Activated T-cell treated with anti-CD3 and anti-CD28 coated beads, Interleukin-2, amount 50 U/mL, for 24 hours (primary cell): ENCODE data around the gene ZNF594.
"Not testable (repeated sequence)": the region's sequence is repeated elsewhere in the genome, so short reads cannot be mapped to it uniquely, and the experiment has no call there.

ENCODE experiments used
- DNase-seq: peaks from one replicate; pipeline ENCODE4 v3.0.0-alpha.2; 2020
- H3K27ac Mint-ChIP-seq: 2 replicates; pipeline ENCODE4 v1.8.0; 2020; ENCODE audit warnings: mild to moderate bottlenecking, mixed read lengths
- H3K27me3 Mint-ChIP-seq: 2 replicates; pipeline ENCODE4 v1.8.0; 2020; ENCODE audit warnings: mixed read lengths
- H3K36me3 Mint-ChIP-seq: 2 replicates; pipeline ENCODE4 v1.8.0; 2020; ENCODE audit warnings: low read depth, mixed read lengths
- H3K4me1 Mint-ChIP-seq: 2 replicates; pipeline ENCODE4 v1.8.0; 2020; ENCODE audit warnings: low read depth, mixed read lengths
- H3K4me3 Mint-ChIP-seq: 2 replicates; pipeline ENCODE4 v1.8.0; 2020; ENCODE audit warnings: mild to moderate bottlenecking, moderate library complexity, mixed read lengths
- H3K9me3 Mint-ChIP-seq: 2 replicates; pipeline ENCODE4 v1.8.0; 2020; ENCODE audit warnings: mixed read lengths

Gene ZNF594

GRCh38 chr17:5191541-5192417 lies at the start of gene ZNF594:
Gene ZNF594 (minus strand): TSS chr17:5191868. CDS start chr17:5184256, 7,612 bp downstream.
- Mint-ChIP-seq H3K4me3 (peak within 1 kb of the TSS; percentile 96), H3K27me3 (no peaks in the 10 kb centered on the region), H3K27ac (peak within 1 kb of the TSS; percentile 94), H3K36me3 (peaks cover 52% of the 10 kb centered on the region), H3K4me1 (peaks cover 30% of the 10 kb centered on the region), H3K9me3 (peaks cover 30% of the 10 kb centered on the region)
- peak; percentile 98 for DNase-seq

GRCh38 chr17:5239769-5240168 lies 48.1 kb upstream of the ZNF594 start:
- H3K9me3 Mint-ChIP-seq, H3K27ac Mint-ChIP-seq, H3K36me3 Mint-ChIP-seq, H3K4me3 Mint-ChIP-seq, H3K27me3 Mint-ChIP-seq, DNase-seq: not testable (repeated sequence)
- peaks cover 39% of the 10 kb centered on the region for H3K4me1 Mint-ChIP-seq

DNA sequence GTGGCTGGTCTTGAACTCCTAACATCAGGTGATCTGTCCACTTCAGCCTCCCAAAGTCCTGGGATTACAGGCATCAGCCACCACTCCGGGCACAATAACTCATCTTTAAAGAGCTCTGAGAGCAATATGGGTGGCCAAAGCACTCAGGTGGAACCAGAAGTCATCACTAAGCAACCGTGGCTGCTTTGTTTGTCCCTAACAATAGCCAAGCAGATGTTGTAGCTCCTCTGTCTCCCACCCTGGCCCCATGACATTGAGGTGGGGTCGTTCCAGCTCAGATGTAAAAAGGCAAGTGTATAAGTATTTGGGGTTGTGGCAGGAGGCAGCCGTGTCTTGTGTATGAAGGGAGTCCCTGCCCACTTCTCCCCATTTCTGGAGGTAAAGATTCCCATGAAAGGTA lies 46.7 kb upstream of the ZNF594 start:
- H3K36me3 Mint-ChIP-seq = no peaks in the 10 kb centered on the region
- H3K27me3 Mint-ChIP-seq = no peaks in the 10 kb centered on the region
- no peak overlapping the region for H3K27ac Mint-ChIP-seq
- no peak overlapping the region for H3K4me3 Mint-ChIP-seq
- DNase-seq = no peak
- H3K9me3 Mint-ChIP-seq = no peaks in the 10 kb centered on the region
- peaks cover 36% of the 10 kb centered on the region for H3K4me1 Mint-ChIP-seq

- peak; percentile 54 for DNase-seq
- H3K27ac Mint-ChIP-seq = peak overlapping the region; percentile 35
- no peaks in the 10 kb centered on the region for H3K27me3 Mint-ChIP-seq
- H3K4me3 Mint-ChIP-seq = no peak overlapping the region
- peaks cover 28% of the 10 kb centered on the region for H3K4me1 Mint-ChIP-seq
- no peaks in the 10 kb centered on the region for H3K36me3 Mint-ChIP-seq
- H3K9me3 Mint-ChIP-seq = no peaks in the 10 kb centered on the region
Measured at GRCh38 chr17:5237541-5238016, 45.9 kb upstream of the ZNF594 start.

GRCh38 chr17:5236938-5237540 lies 45.4 kb upstream of the ZNF594 start:
- no peaks in the 10 kb centered on the region for H3K27me3 Mint-ChIP-seq
- no peak overlapping the region for H3K4me3 Mint-ChIP-seq
- no peaks in the 10 kb centered on the region for H3K36me3 Mint-ChIP-seq
- DNase-seq = no peak
- H3K27ac Mint-ChIP-seq = peak overlapping the region; percentile 35
- H3K4me1 Mint-ChIP-seq = peaks cover 23% of the 10 kb centered on the region
- H3K9me3 Mint-ChIP-seq = no peaks in the 10 kb centered on the region

- H3K9me3 Mint-ChIP-seq = no peaks in the 10 kb centered on the region
- peaks cover 13% of the 10 kb centered on the region for H3K4me1 Mint-ChIP-seq
- H3K27ac Mint-ChIP-seq = no peak within 1 kb of the TSS
- DNase-seq = no peak
- H3K36me3 Mint-ChIP-seq = no peaks in the 10 kb centered on the region
- no peaks in the 10 kb centered on the region for H3K27me3 Mint-ChIP-seq
- H3K4me3 Mint-ChIP-seq = no peak within 1 kb of the TSS
Measured at GRCh38 chr17:5234645-5235576, 43.2 kb upstream of the ZNF594 start, which contains the start of gene SCIMP. Gene SCIMP (minus strand): TSS chr17:5234860. CDS start chr17:5234755, 105 bp downstream.

- not testable (repeated sequence) for DNase-seq, H3K27me3 Mint-ChIP-seq, H3K4me3 Mint-ChIP-seq, H3K9me3 Mint-ChIP-seq, H3K36me3 Mint-ChIP-seq, H3K27ac Mint-ChIP-seq
- H3K4me1 Mint-ChIP-seq = peaks cover 19% of the 10 kb centered on the region
Measured at GRCh38 chr17:5233492-5233891, 41.8 kb upstream of the ZNF594 start.

DNA sequence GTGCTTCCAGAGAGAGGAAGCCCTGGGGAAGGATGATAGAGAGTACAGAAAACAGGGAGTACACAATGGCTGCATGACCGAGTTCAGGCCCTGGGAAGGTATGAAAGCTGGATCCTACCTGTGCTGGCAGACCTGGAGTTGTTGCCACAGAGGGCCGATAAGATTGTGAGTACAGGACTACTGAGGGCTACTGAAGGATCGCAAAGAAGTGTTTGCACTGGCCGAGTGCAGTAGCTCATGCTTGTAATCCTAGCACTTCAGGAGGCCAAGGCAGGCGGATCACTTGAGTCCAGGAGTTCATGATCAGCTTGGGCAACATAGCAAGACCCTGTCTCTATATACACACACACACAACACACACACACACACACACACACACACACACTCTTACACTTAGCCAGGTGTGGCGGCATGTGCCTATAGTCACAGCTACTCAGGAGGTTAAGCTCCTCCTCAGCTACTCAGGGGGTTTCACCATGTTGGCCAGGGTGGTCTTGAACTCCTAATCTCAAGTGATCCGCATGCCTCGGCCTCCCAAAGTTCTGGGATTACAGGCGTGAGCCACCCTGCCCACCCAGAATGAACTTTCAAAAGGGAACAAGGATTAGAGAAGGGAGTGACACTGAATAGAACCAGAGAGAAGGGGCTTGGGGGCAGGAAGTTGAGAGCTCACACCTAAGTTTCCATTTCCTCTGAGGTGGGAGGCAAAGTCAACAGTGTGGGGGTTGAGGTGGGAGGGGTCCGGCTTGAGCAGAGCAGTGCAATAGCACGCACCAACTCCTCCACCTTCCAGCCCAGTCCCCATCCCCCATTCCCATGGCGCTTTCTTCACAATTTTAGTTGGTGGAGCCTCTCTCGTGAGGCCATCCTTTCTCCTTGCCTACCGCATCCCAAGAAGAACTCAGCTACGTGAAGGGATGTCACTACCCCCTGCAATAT lies 35.5 kb upstream of the ZNF594 start:
- DNase-seq = peak; percentile 42
- H3K4me3 Mint-ChIP-seq = no peak overlapping the region

GRCh38 chr17:5225668-5226457 lies 34.2 kb upstream of the ZNF594 start:
- peaks cover 9% of the 10 kb centered on the region for H3K36me3 Mint-ChIP-seq
- peak overlapping the region; percentile 53 for H3K27ac Mint-ChIP-seq
- H3K4me1 Mint-ChIP-seq = peaks cover 38% of the 10 kb centered on the region
- DNase-seq = no peak
- no peak overlapping the region for H3K4me3 Mint-ChIP-seq
- no peaks in the 10 kb centered on the region for H3K27me3 Mint-ChIP-seq
- H3K9me3 Mint-ChIP-seq = no peaks in the 10 kb centered on the region

More for the DNA sequence above, 35.5 kb upstream of the ZNF594 start:
- Mint-ChIP-seq H3K27ac (peak overlapping the region; percentile 74), H3K27me3 (no peaks in the 10 kb centered on the region), H3K9me3 (no peaks in the 10 kb centered on the region), H3K36me3 (peaks cover 9% of the 10 kb centered on the region), H3K4me1 (peaks cover 29% of the 10 kb centered on the region)

DNA sequence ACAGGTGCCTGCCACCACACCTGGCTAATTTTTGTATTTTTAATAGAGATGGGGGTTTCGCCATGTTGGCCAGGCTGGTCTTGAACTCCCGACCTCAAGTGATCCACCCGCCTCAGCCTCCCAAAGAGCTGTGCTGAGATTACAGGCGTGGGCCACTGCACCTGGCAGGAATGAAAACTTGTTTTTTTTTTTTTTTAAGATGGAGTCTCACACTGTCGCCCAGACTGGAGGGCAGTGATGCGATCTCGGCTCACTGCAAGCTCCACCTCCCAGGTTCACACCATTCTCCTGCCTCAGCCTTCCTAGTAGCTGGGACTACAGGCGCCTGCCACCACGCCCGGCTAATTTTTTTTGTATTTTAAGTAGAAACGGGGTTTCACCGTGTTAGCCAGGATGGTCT lies 30.2 kb upstream of the ZNF594 start:
- peak overlapping the region; percentile 79 for H3K27ac Mint-ChIP-seq
- not testable (repeated sequence) for H3K9me3 Mint-ChIP-seq, DNase-seq, H3K36me3 Mint-ChIP-seq, H3K4me3 Mint-ChIP-seq, H3K27me3 Mint-ChIP-seq
- H3K4me1 Mint-ChIP-seq = peaks cover 24% of the 10 kb centered on the region

GRCh38 chr17:5220074-5220473 lies 28.4 kb upstream of the ZNF594 start:
- DNase-seq = no peak
- Mint-ChIP-seq H3K9me3 (no peaks in the 10 kb centered on the region), H3K27ac (no peak overlapping the region), H3K4me3 (no peak overlapping the region), H3K27me3 (no peaks in the 10 kb centered on the region), H3K4me1 (peaks cover 11% of the 10 kb centered on the region), H3K36me3 (peaks cover 3% of the 10 kb centered on the region)

- H3K4me1 Mint-ChIP-seq = peaks cover 11% of the 10 kb centered on the region
- no peak overlapping the region for H3K4me3 Mint-ChIP-seq
- peaks cover 7% of the 10 kb centered on the region for H3K36me3 Mint-ChIP-seq
- H3K9me3 Mint-ChIP-seq = no peaks in the 10 kb centered on the region
- H3K27me3 Mint-ChIP-seq = no peaks in the 10 kb centered on the region
- no peak for DNase-seq
- H3K27ac Mint-ChIP-seq = no peak overlapping the region
Measured at GRCh38 chr17:5219536-5219935, 27.9 kb upstream of the ZNF594 start.

DNA sequence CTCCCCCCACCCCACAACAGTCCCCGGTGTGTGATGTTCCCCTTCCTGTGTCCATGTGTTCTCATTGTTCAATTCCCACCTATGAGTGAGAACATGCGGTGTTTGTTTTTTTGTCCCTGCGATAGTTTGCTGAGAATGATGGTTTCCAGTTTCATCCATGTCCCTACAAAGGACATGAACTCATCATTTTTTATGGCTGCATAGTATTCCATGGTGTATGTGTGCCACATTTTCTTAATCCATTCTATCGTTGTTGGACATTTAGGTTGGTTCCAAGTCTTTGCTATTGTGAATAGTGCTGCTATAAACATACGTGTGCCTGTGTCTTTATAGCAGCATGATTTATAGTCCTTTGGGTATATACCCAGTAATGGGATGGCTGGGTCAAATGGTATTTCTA lies 25.9 kb upstream of the ZNF594 start:
- not testable (repeated sequence) for H3K4me1 Mint-ChIP-seq, H3K4me3 Mint-ChIP-seq, H3K36me3 Mint-ChIP-seq, H3K9me3 Mint-ChIP-seq, DNase-seq, H3K27me3 Mint-ChIP-seq, H3K27ac Mint-ChIP-seq
